ENCODE data around the gene LPP. TPM values are rescaled to one million over a fixed set of nuclear protein-coding genes. Genes with fewer than 3 reads are reported as not detected.

The LPP gene
- total and polyA plus RNA-seq, 10 of the 15 experiments (the other 5 are each of a cell fraction or from before 2014, with no cell fraction given): under 0.01 to 0.62 (median 0.03) TPM

- in situ Hi-C loops (cut with MboI) (no loop called here), intact Hi-C loops (cut with micrococcal nuclease; ENCODE audit: unreplicated experiment) (no loop called here)
- POLR2A ChIA-PET: no interaction called here
- Histone ChIP-seq H2AFZ (ENCODE audit: control insufficient read depth, low read depth, low read length) (no peak overlapping the region), H4K20me1 (ENCODE audit: control insufficient read depth, insufficient read depth) (no peaks in the 10 kb centered on the region), H3K4me2 (ENCODE audit: control insufficient read depth, insufficient read depth) (no peak overlapping the region), H3K4me1 (ENCODE audit: control insufficient read depth, insufficient read depth, low read length) (no peaks in the 10 kb centered on the region), H3K79me2 (ENCODE audit: control insufficient read depth, insufficient read depth, low read length) (no peaks in the 10 kb centered on the region), H3K27ac (ENCODE audit: control insufficient read depth, insufficient read depth) (no peak overlapping the region), H3K9ac (ENCODE audit: control insufficient read depth, insufficient read depth, low read length) (no peak overlapping the region), H3K27me3 (replicated peaks in 1 of 2; ENCODE audit: control insufficient read depth in 2 of 2, insufficient read depth in 2 of 2, low read length in 1 of 2) (no peaks in the 10 kb centered on the region; a peak in 2 of 4 replicates), H3K4me3 (no peak overlapping the region), H3K36me3 (ENCODE audit: control insufficient read depth in 2 of 2, insufficient read depth in 2 of 2, low read length in 1 of 2) (no peaks in the 10 kb centered on the region), H3K9me3 (replicated peaks; ENCODE audit: control insufficient read depth, insufficient read depth, low read length) (no peaks in the 10 kb centered on the region)
- CTCF ChIA-PET: no interaction called here
- RAD21 ChIA-PET (ENCODE audit: unreplicated experiment): no interaction called here
- no peak for ATAC-seq
- no TSS peak for BruUV-seq (replicated peaks)
- WGBS (ENCODE audit: insufficient coverage, insufficient replicate concordance, low lambda C conversion rate, missing lambda C conversion rate): 15% methylated on average over 3 of the region's 3 CpGs
- no peak for DNase-seq (ENCODE audit: low read depth, low spot score)
- no peak for FAIRE-seq
- TF ChIP-seq ATF7 (IDR thresholded peaks at IDR 0.05; ENCODE audit: low read depth) (no peak), ZNF24 (IDR thresholded peaks at IDR 0.05) (no peak), RAD21 (IDR thresholded peaks at IDR 0.05; ENCODE audit: insufficient read depth, low read depth, low read length) (no peak), NFYB (IDR thresholded peaks at IDR 0.05; ENCODE audit: insufficient read depth, low read depth, low read length) (no peak), E2F4 (IDR thresholded peaks at IDR 0.05; ENCODE audit: low read depth, low read length) (no peak), E4F1 (IDR thresholded peaks at IDR 0.05; ENCODE audit: borderline replicate concordance, partially characterized antibody) (no peak), HDAC2 (IDR thresholded peaks at IDR 0.05) (no peak), ATF3 (IDR thresholded peaks at IDR 0.05; ENCODE audit: borderline replicate concordance, extremely low read depth, low read depth, low read length) (no peak), TARDBP (IDR thresholded peaks at IDR 0.05; ENCODE audit: borderline replicate concordance) (no peak), MTA3 (IDR thresholded peaks at IDR 0.05; ENCODE audit: borderline replicate concordance, low read length) (no peak), HCFC1 (IDR thresholded peaks at IDR 0.05; ENCODE audit: low read length) (no peak), ZSCAN29 (IDR thresholded peaks at IDR 0.05) (no peak), BCL11A (IDR thresholded peaks at IDR 0.05; ENCODE audit: low read depth, low read length) (no peak), ZBED1 (IDR thresholded peaks at IDR 0.05; ENCODE audit: borderline replicate concordance) (no peak), TBL1XR1 (IDR thresholded peaks at IDR 0.05; ENCODE audit: low read depth, low read length) (no peak), WRNIP1 (IDR thresholded peaks at IDR 0.05; ENCODE audit: borderline replicate concordance, low read depth, low read length) (no peak), KLF5 (IDR thresholded peaks at IDR 0.05; ENCODE audit: partially characterized antibody) (no peak), RAD51 (IDR thresholded peaks at IDR 0.05) (no peak)
- SMC1A ChIA-PET (ENCODE audit: uncharacterized antibody, unreplicated experiment): no interaction called here
These were observed 103.5 kb downstream of the LPP start for GRCh38 chr3:188257384-188258026.

All from GM12878 (cell line).